Measurements from ENCODE around the gene TGFA. TPM values are rescaled to one million over a fixed set of nuclear protein-coding genes. Genes with fewer than 3 reads are reported as not detected.

Gene TGFA
- 1.2 TPM for polyA plus RNA-seq (2013, experiment 1 of 2)
- polyA plus RNA-seq (2013, experiment 2 of 2): 1.8 TPM

- Histone ChIP-seq H3K9me3 (ENCODE audit: insufficient read depth, low read depth, low read length) (no peaks in the 10 kb centered on the region), H3K27me3 (ENCODE audit: insufficient read depth, low read length) (peaks cover 62% of the 10 kb centered on the region), H3K27ac (ENCODE audit: low read depth, low read length) (no peak within 1 kb of the TSS; the same call in 1 of the 2 replicates), H3K4me3 (ENCODE audit: low read length) (peak within 1 kb of the TSS; percentile 76), H3K9ac (ENCODE audit: low read depth, low read length) (peak within 1 kb of the TSS; percentile 48), H3K4me1 (ENCODE audit: insufficient read depth, low read length) (peaks cover 6% of the 10 kb centered on the region; the same call in 1 of the 2 replicates), H3K36me3 (ENCODE audit: insufficient read depth, low read length) (no peaks in the 10 kb centered on the region)
- under 1% methylated on average over 83 of the region's 88 CpGs for WGBS
Measured at GRCh38 chr2:70553584-70554337, at the start of gene TGFA. Gene TGFA (minus strand): TSS chr2:70553826. CDS start chr2:70553767, 59 bp downstream.

DNA sequence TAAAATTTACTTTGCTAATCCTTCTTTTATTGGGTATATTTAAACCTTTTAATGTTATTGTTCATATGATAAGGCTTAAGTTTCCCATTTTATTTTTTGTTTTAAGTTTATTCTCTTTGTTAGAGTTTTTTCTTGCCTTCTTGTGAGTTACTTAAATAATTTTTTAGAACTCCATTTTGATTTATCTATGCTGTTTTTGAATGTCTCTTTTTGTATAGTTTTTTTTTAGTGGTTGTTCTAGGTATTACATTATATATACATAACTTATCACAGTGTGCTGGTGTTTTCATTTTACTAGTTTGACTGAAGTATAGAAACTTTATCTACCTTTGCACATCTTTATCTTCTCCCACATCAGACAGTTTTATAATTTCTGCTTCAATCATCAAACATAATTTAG is 49.4 kb upstream of the TGFA start:
- Histone ChIP-seq H3K36me3 (ENCODE audit: insufficient read depth, low read length) (no peaks in the 10 kb centered on the region), H3K9ac (ENCODE audit: low read depth, low read length) (no peak overlapping the region), H3K9me3 (ENCODE audit: insufficient read depth, low read depth, low read length) (peaks cover 5% of the 10 kb centered on the region; the same call in 1 of the 2 replicates), H3K4me3 (ENCODE audit: low read length) (no peak overlapping the region), H3K27me3 (ENCODE audit: insufficient read depth, low read length) (no peaks in the 10 kb centered on the region), H3K27ac (ENCODE audit: low read depth, low read length) (no peak overlapping the region), H3K4me1 (ENCODE audit: insufficient read depth, low read length) (no peaks in the 10 kb centered on the region)

- Histone ChIP-seq H3K27ac (ENCODE audit: low read depth, low read length) (no peak overlapping the region), H3K9me3 (ENCODE audit: insufficient read depth, low read depth, low read length) (peaks cover 8% of the 10 kb centered on the region; the same call in 1 of the 2 replicates), H3K36me3 (ENCODE audit: insufficient read depth, low read length) (no peaks in the 10 kb centered on the region), H3K9ac (ENCODE audit: low read depth, low read length) (no peak overlapping the region), H3K27me3 (ENCODE audit: insufficient read depth, low read length) (no peaks in the 10 kb centered on the region), H3K4me1 (ENCODE audit: insufficient read depth, low read length) (no peaks in the 10 kb centered on the region), H3K4me3 (ENCODE audit: low read length) (no peak overlapping the region)
- WGBS: no CpG with 5 or more reads among the region's 1 CpG
Measured at GRCh38 chr2:70598197-70598596, 44.6 kb upstream of the TGFA start.

- 91% methylated on average over 6 of the region's 7 CpGs for WGBS
- Histone ChIP-seq H3K36me3 (ENCODE audit: insufficient read depth, low read length) (no peaks in the 10 kb centered on the region), H3K27me3 (ENCODE audit: insufficient read depth, low read length) (no peaks in the 10 kb centered on the region), H3K4me1 (ENCODE audit: insufficient read depth, low read length) (no peaks in the 10 kb centered on the region), H3K27ac (ENCODE audit: low read depth, low read length) (no peak overlapping the region), H3K9ac (ENCODE audit: low read depth, low read length) (no peak overlapping the region), H3K4me3 (ENCODE audit: low read length) (no peak overlapping the region), H3K9me3 (ENCODE audit: insufficient read depth, low read depth, low read length) (peaks cover 8% of the 10 kb centered on the region; the same call in 1 of the 2 replicates)
Measured at GRCh38 chr2:70596739-70597138, 43.1 kb upstream of the TGFA start.

- Histone ChIP-seq H3K9me3 (ENCODE audit: insufficient read depth, low read depth, low read length) (peaks cover 8% of the 10 kb centered on the region; the same call in 1 of the 2 replicates), H3K4me3 (ENCODE audit: low read length) (no peak overlapping the region), H3K27me3 (ENCODE audit: insufficient read depth, low read length) (no peaks in the 10 kb centered on the region), H3K4me1 (ENCODE audit: insufficient read depth, low read length) (no peaks in the 10 kb centered on the region), H3K36me3 (ENCODE audit: insufficient read depth, low read length) (no peaks in the 10 kb centered on the region), H3K27ac (ENCODE audit: low read depth, low read length) (no peak overlapping the region), H3K9ac (ENCODE audit: low read depth, low read length) (no peak overlapping the region)
- 89% methylated on average over 6 of the region's 6 CpGs for WGBS
Measured at GRCh38 chr2:70596293-70596692, 42.7 kb upstream of the TGFA start.

DNA sequence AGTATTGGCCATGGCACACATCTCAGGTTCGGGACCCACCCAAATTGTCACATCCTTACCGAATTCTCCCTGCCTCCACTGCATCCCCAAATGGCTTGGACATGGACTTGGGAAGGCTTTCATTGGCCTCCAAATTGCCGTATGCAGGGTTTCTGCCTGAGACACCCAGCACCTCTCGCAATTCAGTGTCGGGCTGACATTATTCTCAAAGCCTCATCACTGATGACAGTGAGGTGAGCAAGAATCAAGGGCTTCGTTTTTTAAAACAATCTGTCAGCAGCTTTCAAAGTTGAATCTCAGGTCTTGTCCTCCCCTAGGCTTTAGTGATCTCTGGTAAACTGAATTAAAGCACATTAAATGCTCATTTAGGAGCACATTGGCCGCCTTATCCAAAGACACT is 29.5 kb upstream of the TGFA start:
- Histone ChIP-seq H3K27me3 (ENCODE audit: insufficient read depth, low read length) (no peaks in the 10 kb centered on the region), H3K4me3 (ENCODE audit: low read length) (no peak overlapping the region), H3K4me1 (ENCODE audit: insufficient read depth, low read length) (no peaks in the 10 kb centered on the region), H3K9ac (ENCODE audit: low read depth, low read length) (no peak overlapping the region), H3K9me3 (ENCODE audit: insufficient read depth, low read depth, low read length) (no peaks in the 10 kb centered on the region), H3K36me3 (ENCODE audit: insufficient read depth, low read length) (no peaks in the 10 kb centered on the region), H3K27ac (ENCODE audit: low read depth, low read length) (no peak overlapping the region)
- 94% methylated on average over 7 of the region's 7 CpGs for WGBS

- H3K27ac ChIP-seq (ENCODE audit: low read depth, low read length): no peak overlapping the region
- H3K9me3 ChIP-seq (ENCODE audit: insufficient read depth, low read depth, low read length): no peaks in the 10 kb centered on the region
- H3K4me3 ChIP-seq (ENCODE audit: low read length): no peak overlapping the region
- no peaks in the 10 kb centered on the region for H3K27me3 ChIP-seq (ENCODE audit: insufficient read depth, low read length)
- no peak overlapping the region for H3K9ac ChIP-seq (ENCODE audit: low read depth, low read length)
- H3K4me1 ChIP-seq (ENCODE audit: insufficient read depth, low read length): no peaks in the 10 kb centered on the region
- no peaks in the 10 kb centered on the region for H3K36me3 ChIP-seq (ENCODE audit: insufficient read depth, low read length)
Measured at GRCh38 chr2:70580352-70580751, 26.7 kb upstream of the TGFA start.

- H3K27me3 ChIP-seq (ENCODE audit: insufficient read depth, low read length): 0 out of 2 replicates have a peak, but pooled peaks cover 6% of the 10 kb centered on the region
- H3K4me1 ChIP-seq (ENCODE audit: insufficient read depth, low read length): peaks cover 4% of the 10 kb centered on the region
- H3K27ac ChIP-seq (ENCODE audit: low read depth, low read length): no peak overlapping the region
- H3K36me3 ChIP-seq (ENCODE audit: insufficient read depth, low read length): no peaks in the 10 kb centered on the region
- no peak overlapping the region for H3K4me3 ChIP-seq (ENCODE audit: low read length)
- no peak overlapping the region for H3K9ac ChIP-seq (ENCODE audit: low read depth, low read length)
- no peaks in the 10 kb centered on the region for H3K9me3 ChIP-seq (ENCODE audit: insufficient read depth, low read depth, low read length)
- WGBS: 100% methylated on average over 3 of the region's 3 CpGs
Measured at GRCh38 chr2:70574618-70575017, 21.0 kb upstream of the TGFA start.

DNA sequence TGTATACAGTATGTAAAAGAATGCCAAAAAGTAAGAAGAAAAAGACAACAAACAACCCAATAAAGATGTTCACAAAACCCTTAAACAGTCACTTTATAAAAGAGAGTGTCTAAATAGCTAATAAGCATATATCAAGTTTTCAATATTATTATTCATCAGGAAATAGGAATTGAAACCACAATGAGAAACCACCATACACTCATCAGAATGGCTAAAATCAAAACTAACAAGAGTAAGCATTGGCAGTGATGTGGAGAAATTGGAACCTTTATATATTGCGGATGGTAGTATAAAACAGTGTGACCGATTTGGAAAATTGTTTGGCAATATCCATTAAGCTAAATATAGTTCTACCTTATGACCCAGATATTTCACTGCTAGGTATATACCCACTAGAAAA is 20.5 kb upstream of the TGFA start:
- Histone ChIP-seq H3K4me1 (ENCODE audit: insufficient read depth, low read length) (peaks cover 4% of the 10 kb centered on the region), H3K9me3 (ENCODE audit: insufficient read depth, low read depth, low read length) (no peaks in the 10 kb centered on the region), H3K4me3 (ENCODE audit: low read length) (no peak overlapping the region), H3K9ac (ENCODE audit: low read depth, low read length) (no peak overlapping the region), H3K36me3 (ENCODE audit: insufficient read depth, low read length) (no peaks in the 10 kb centered on the region), H3K27ac (ENCODE audit: low read depth, low read length) (no peak overlapping the region), H3K27me3 (ENCODE audit: insufficient read depth, low read length) (0 out of 2 replicates have a peak, but pooled peaks cover 6% of the 10 kb centered on the region)
- WGBS: no CpG with 5 or more reads among the region's 2 CpGs

- Histone ChIP-seq H3K36me3 (ENCODE audit: insufficient read depth, low read length) (no peaks in the 10 kb centered on the region), H3K27me3 (ENCODE audit: insufficient read depth, low read length) (0 out of 2 replicates have a peak, but pooled peaks cover 6% of the 10 kb centered on the region), H3K9ac (ENCODE audit: low read depth, low read length) (no peak overlapping the region), H3K9me3 (ENCODE audit: insufficient read depth, low read depth, low read length) (no peaks in the 10 kb centered on the region), H3K4me3 (ENCODE audit: low read length) (no peak overlapping the region), H3K4me1 (ENCODE audit: insufficient read depth, low read length) (peaks cover 4% of the 10 kb centered on the region), H3K27ac (ENCODE audit: low read depth, low read length) (no peak overlapping the region)
- WGBS: 54% methylated on average over 7 of the region's 7 CpGs
Measured at GRCh38 chr2:70570041-70570661, 16.5 kb upstream of the TGFA start.

DNA sequence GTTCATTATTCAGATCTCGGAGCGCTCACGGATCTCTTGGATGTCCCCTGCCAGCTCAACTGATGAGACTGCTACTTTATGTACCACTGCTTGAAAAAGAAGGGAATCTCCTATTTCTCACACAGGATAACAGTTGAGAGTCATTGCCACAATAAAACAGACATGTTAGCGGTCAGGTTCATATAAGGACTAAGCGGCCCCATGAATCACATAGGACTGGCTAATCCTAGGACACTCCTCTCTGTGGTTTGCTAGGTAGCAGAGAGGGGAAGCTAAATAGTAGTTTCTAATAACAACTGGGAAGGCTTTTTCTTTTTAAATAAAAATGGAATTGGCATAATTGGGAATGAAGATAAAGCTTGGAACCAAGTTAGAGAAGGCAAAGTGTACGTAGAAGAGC is 15.9 kb upstream of the TGFA start:
- Histone ChIP-seq H3K36me3 (ENCODE audit: insufficient read depth, low read length) (no peaks in the 10 kb centered on the region), H3K9me3 (ENCODE audit: insufficient read depth, low read depth, low read length) (no peaks in the 10 kb centered on the region)

More for the DNA sequence above, 15.9 kb upstream of the TGFA start:
- peaks cover 4% of the 10 kb centered on the region for H3K4me1 ChIP-seq (ENCODE audit: insufficient read depth, low read length)
- H3K9ac ChIP-seq (ENCODE audit: low read depth, low read length): no peak overlapping the region
- H3K27ac ChIP-seq (ENCODE audit: low read depth, low read length): no peak overlapping the region
- 92% methylated on average over 6 of the region's 6 CpGs for WGBS
- H3K27me3 ChIP-seq (ENCODE audit: insufficient read depth, low read length): 0 out of 2 replicates have a peak, but pooled peaks cover 6% of the 10 kb centered on the region
- no peak overlapping the region for H3K4me3 ChIP-seq (ENCODE audit: low read length)
